GM18867 (cell line): ENCODE data around the gene TANC2.
"Not testable (repeated sequence)": the region's sequence is repeated elsewhere in the genome, so short reads cannot be mapped to it uniquely, and the experiment has no call there.

ENCODE experiments used
- ATAC-seq: cut with Tn5 transposase; IDR thresholded peaks from one replicate; pipeline ENCODE4 v1.9.1; 2021; ENCODE audit warnings: mild to moderate bottlenecking, moderate library complexity; ENCODE audit not compliant: unreplicated experiment

Gene TANC2

GRCh38 chr17:62963296-62963695, 2.7 kb upstream of the TANC2 start:
- ATAC-seq = no peak

GRCh38 chr17:62964506-62964905, 1.5 kb upstream of the TANC2 start:
- ATAC-seq = no peak

- ATAC-seq = no peak
Observed at GRCh38 chr17:62965174-62965685, 805 bp upstream of the TANC2 start.

DNA sequence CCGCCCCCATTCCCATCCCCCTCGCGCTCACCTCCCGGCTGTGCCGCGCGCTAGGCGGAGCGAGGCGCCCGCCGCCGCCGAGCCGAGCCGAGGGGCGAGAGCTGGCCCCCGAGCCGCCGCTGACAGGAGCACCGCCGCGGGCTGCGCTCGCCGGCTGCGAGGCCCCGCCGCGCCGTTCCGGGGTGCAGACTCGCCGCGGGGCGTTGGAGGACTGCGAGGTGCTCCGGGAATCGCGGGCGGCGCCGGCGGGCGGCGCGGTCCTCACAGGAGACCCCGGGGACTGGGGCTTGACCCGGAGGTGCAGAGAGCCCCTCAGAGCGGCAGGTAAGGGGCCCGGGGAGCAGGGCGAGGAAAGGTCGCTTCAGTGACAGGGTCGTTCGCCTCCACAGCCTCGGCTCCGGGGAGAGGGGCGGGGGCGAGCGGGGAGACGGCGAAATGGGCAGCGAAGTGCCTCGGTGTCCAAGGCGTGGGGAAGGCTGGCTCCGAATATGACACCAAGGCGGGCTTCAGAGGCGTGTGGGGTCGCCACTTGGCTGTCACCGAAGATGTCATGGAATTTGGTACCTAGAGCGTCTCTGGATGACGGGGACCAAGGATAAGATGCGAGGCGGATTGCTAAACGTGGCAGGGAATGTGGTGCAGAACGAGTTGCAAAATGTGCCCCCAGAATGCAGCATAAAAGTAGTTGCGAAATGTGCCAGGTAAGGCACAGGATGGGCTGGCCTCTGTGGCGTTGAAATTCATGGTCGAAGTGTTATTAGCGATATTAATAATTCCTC, 580 bp downstream of the TANC2 start:
- peak; percentile 33 for ATAC-seq

GRCh38 chr17:62967205-62967529, 1.1 kb downstream of the TANC2 start:
- ATAC-seq = no peak

DNA sequence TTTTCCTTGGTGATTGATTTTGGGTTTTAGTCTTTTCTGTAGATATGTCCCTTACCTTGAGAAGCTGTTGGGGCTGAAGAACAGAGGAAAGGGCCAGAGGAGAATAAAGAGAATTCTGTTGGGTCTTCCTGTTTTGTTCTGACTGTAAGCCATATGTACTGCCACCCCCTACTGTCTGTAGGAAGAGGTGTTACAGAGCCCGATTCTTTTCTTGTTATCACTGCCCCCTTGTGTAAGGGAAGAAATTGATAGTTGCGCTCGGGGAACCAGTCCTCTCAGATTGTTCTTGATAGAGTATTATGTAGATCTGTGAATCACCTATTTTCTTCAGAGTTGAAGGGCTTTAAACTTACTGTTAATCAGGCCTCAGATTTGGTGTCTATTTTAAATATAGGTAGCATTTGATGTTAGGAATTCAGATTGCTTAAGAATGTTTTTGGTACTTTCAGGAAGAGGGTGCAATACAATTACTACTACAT, 2.4 kb downstream of the TANC2 start:
- ATAC-seq = peak; percentile 84

GRCh38 chr17:62970610-62971009, 4.6 kb downstream of the TANC2 start:
- no peak for ATAC-seq

DNA sequence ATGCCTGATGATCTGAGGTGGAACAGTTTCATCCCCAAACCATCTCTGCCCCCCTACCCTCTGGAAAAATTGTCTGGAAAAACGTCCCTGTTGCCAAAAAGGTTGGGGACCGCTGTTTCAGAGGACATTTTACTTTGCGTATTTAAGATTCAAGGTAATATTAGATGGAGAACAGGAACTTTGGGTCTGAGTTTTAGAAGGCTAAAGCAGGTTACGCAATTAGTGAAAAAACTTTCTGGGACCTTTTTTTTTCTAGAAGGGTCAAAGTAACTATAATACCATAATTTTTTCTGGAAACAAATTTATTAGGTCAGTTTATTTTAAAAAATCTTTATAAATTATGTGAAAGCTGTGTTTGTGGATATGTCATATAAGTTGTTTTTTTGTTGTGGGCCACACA, 5.8 kb downstream of the TANC2 start:
- ATAC-seq = no peak

DNA sequence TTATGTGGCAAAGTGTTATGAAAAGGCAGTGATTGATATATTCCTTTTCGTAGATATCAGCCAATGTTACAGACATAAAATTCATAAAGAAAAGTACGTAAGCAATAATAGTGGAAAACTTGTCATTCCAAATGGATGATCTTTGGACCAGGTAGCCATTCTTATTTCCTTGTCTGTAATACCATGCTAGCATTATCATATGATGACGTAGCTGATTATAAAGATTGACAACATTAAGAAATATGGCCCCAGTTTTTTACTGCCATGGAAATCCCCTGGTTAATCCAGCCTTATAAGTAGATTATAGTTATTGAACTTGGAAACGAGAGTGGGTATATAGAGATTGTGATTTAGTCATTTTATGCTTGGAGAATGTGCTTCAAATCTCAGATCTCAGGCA, 8.8 kb downstream of the TANC2 start:
- ATAC-seq = no peak

GRCh38 chr17:62975206-62975605, 9.2 kb downstream of the TANC2 start:
- no peak for ATAC-seq

DNA sequence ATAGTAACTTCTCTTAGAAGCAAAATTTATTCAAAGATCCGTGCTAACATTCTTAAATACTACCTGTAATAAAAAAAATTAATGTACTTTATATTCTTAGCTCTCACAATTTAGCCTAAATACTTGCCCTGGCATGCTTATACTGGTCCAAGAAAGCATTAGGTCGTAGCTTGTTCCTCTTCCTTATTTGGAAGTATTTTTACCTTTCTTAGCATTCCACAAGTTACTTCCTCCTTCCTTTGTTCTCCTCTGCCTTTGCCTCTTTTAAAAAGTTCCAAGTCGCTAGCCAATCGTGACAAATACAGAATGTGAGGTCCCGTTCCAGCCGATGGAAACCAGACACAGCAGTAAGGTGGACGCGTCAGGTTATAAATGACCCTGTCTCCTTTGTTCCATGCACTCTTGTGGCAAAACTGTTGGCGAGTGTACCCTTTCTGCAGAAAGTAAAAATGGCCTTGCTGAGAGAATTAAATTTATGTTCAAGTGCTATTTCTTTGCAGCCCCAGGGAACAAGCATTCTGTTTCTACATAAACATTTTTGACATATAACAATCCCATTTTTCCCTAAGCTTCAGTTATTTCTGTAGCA, 10.7 kb downstream of the TANC2 start:
- not testable (repeated sequence) for ATAC-seq

DNA sequence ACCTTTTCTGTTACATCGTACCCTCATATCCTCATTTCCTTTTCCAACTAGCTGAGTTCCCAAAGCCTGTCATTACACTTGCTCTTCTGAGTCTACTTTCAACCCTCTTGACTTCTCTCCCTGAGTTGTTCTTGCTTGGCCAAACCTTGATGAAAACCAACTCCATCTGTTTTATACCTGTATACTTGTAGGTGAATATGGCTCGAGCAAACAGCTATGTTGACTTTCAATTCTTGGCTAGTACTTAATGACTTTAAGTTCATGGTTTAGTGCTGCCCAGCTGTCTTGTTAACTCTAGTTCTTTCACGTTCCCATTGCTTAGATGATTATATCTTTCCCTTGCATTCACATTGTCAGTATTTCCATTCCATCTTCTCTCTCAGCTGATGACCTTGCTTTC, 14.8 kb downstream of the TANC2 start:
- ATAC-seq = no peak

GRCh38 chr17:62981933-62982332, 15.9 kb downstream of the TANC2 start:
- ATAC-seq = no peak

DNA sequence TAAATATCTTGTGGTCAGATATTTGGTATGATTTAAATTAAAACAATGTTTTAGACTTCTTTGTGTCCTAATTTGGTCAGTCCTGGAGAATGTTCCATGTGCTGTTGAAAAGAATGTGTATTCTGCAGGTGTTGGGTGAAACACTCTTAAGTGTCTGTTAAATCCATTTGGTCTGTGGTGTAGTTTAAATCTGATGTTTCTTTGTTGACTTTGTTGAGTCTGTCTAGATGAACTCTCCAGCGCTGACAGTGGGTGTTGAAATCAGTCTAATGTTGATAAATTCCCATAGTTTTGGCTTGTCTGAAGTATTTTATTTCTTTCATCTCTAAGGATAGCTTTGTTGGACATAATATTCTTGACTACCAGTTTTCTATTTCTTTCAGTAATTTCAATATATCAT, 18.8 kb downstream of the TANC2 start:
- no peak for ATAC-seq

- ATAC-seq = no peak
Observed at GRCh38 chr17:62986549-62986948, 20.5 kb downstream of the TANC2 start.

DNA sequence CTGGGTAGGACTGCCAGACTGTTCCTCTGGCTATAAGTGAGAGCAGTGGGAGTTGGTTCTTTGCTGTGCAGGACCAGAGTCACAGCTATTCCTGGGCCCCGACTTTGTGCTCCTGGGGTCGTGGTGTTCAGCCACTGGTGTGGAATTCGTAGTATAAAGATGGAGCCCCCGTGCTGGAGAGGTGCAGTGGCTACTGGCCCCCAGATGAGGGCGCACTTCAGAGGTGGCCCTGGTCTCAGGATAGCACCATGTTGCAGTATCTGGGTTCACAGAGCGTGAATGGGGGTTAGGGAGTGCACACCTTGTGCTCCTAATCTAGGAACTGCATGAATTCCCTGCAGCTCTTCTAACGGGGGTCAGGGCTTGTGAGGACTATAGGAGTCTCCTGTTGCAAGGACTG, 21.1 kb downstream of the TANC2 start:
- ATAC-seq = no peak

- ATAC-seq = no peak
Observed at GRCh38 chr17:62989501-62989900, 23.5 kb downstream of the TANC2 start.

DNA sequence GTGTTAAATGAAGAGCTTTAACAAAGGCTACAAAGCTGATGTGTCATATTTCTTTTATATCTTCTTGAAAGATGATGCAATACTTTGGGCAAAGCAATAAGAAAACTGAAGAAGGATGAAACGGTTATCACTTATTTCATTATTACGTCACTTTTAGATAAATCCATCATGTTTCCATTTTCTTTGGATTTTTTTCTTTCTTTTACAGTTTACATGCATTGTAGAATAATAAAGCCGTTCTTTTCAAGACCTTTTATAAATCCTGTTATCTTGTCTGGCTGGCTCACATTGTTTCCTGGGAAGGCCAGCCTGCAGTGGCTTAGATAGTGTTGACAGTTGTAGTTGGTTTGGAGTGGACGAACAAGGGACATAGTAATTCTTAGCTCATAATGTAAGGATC, 28.9 kb downstream of the TANC2 start:
- no peak for ATAC-seq

DNA sequence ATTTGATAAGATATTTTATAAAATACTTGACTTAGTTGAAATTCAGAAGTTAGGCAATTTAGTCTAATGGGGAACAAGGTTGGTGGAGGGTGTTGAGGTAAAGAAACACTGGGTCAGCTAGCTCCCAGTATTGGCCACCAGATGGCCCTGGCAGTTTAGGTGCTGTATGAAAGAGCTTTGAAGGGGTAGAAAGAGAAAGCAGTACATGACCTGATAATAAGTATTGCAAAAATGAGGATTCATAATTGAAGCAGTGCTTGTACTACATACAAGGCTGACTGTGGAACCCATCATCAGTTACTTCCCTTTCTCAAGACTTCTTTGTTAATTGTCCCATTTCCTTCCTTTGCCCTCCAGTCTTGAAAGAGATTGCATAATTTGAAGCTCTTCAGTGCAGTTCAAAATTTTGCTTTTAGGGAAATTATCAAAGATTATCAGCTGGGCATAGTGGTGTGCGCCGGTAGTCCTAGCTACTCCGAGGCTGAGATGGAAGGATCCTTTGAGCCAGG, 29.4 kb downstream of the TANC2 start:
- ATAC-seq = no peak

DNA sequence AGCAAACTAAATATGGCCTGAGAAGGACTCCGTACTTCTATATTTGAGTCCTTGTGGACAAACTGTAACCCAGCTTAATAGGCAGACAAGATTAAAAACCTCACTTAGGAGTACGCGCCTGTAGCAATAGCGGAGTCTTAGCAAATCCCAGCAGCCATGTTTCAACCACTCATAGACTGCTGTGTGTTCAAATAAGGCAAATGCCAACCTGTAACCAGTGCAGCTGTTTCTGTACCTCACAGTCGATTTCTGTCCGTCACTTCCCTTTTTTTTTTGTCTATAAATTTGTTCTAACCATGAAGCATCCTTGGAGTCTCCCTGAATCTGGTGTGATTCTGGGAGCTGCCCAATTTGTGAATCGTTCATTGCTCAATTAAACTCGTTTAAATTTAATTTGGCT, 30.2 kb downstream of the TANC2 start:
- ATAC-seq = no peak

GRCh38 chr17:62998166-62998565, 32.1 kb downstream of the TANC2 start:
- no peak for ATAC-seq

DNA sequence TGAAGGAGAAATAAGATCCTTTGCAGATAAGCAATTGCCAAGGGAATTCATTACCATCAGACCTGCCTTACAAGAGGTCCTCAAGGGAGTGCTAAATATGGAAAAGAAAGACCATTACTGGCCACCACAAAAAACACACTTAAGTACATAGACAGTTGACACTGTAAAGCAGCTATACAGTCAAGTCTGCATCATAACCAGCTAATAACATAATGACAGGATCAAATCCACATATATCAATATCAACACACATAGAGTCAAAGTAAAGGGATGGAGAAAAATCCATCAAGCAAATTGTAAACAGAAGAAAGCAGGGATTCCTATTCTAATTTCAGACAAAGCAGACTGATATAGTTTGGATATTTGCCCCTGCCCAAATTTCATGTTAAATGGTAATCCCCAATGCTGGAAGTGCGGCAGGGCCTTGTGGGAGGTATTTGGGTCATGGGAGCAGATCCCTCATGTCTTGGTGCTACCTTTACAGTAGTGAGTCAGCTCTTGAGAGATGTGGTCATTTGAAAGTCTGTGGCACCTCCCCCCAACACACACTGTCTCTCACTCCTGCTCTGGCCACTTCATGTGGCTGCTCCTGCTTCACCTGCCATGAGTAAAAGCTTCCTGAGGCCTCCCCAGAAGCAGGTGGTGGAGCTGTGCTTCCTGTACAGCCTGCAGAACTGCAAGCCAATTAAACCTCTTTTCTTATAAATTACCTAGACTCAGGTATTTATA, 32.8 kb downstream of the TANC2 start:
- ATAC-seq = no peak
